Lower leg skin (tissue), 4 donors: Measurements from ENCODE around the gene ARIH2. TPM values are rescaled to one million over a fixed set of nuclear protein-coding genes. Genes with fewer than 3 reads are reported as not detected.

Source experiments
- DNase-seq, 2 donors: peaks; one replicate each; pipeline ENCODE4 v3.0.0-alpha.2; 2019; ENCODE audit warnings: low spot score in 2 of 2
- H3K4me3 ChIP-seq: fragments of 200-600 bp; sonication (generic); 2 replicates; pipeline ENCODE4 v1.5.1; 2017; ENCODE audit warnings: mild to moderate bottlenecking, low read depth; ENCODE audit not compliant: poor library complexity, severe bottlenecking
- POLR2A ChIP-seq, 2 donors: fragments of 450-650 bp; IDR thresholded peaks; one replicate each; pipeline ENCODE4 v1.6.1; 2016 to 2017; ENCODE audit warnings: antibody characterized with exemption in 2 of 2, mild to moderate bottlenecking in 1 of 2, moderate library complexity in 1 of 2
- WGBS, 2 donors: methylation state at CpG; one replicate each; pipeline ENCODE4 v1.1.5; 2018; 5-methylcytosine and 5-hydroxymethylcytosine counted together
- intact Hi-C: fragments of 100-400 bp; cut with DNase I; formaldehyde crosslinking; loops from one replicate; pipeline ENCODE4 v1.15.0; 2023; ENCODE audit warnings: low total_unique reads
- total RNA-seq, 4 donors: library from RNA; depleted of rRNA; stranded (reverse); fragments of >200 nt; gene quantifications; one replicate each; pipeline ENCODE4 v1.1.0, GENCODE V29; 2016
- TF ChIP-seq, protein P1 (sequence below), 3 donors: fragments of 450-650 bp; IDR thresholded peaks; one replicate each; pipeline ENCODE4 v1.5.1; 2016; ENCODE audit warnings: antibody characterized with exemption in 3 of 3, mild to moderate bottlenecking in 3 of 3, moderate library complexity in 2 of 3

The ARIH2 gene
- total RNA-seq, 4 donors from 2014 or later: 41.5 to 75.7 (median 69.1) TPM

DNA sequence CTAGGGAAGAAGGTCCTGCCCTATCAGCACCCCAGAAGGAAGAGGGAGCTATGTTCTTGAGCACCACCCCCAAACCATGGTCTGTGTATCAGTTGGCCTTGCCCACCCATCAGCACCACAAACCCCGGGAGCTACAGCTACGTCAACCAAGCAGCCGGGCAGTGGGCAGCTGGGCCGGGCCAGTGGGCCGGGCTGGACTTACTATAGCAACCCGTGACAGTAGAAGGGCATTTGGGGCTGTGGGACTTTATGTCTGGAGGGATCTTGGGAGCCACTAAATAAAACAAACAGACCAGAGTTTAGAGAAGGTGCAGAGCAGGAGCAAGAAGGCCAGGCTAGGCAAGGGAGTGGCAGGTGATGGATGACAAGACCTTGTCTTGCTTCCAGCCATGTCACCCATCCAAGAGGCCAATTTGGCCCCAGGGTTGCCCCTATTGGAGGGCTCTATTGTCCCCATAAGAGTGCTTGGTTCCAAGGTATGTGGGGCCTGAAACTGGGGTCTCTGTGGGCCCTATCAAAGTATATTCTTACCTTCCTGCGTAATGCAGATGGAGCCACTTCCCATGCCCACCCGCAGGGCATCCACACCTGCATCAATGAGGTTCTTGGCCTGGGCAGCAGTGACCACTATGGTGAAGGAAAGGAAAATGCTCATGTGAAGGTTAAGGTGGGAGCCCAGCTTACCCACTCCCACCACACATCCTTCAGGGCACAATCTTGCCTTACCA, 107.3 kb downstream of the ARIH2 start:
- intact Hi-C loops: no loop called here
- WGBS, 2 donors: 88 to 90% methylated on average over 8 of the region's 8 CpGs
- no peak for DNase-seq
- H3K4me3 ChIP-seq: no peak overlapping the region
- TF ChIP-seq, protein P1, sequence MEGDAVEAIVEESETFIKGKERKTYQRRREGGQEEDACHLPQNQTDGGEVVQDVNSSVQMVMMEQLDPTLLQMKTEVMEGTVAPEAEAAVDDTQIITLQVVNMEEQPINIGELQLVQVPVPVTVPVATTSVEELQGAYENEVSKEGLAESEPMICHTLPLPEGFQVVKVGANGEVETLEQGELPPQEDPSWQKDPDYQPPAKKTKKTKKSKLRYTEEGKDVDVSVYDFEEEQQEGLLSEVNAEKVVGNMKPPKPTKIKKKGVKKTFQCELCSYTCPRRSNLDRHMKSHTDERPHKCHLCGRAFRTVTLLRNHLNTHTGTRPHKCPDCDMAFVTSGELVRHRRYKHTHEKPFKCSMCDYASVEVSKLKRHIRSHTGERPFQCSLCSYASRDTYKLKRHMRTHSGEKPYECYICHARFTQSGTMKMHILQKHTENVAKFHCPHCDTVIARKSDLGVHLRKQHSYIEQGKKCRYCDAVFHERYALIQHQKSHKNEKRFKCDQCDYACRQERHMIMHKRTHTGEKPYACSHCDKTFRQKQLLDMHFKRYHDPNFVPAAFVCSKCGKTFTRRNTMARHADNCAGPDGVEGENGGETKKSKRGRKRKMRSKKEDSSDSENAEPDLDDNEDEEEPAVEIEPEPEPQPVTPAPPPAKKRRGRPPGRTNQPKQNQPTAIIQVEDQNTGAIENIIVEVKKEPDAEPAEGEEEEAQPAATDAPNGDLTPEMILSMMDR (IDR thresholded peaks at IDR 0.05): no peak

DNA sequence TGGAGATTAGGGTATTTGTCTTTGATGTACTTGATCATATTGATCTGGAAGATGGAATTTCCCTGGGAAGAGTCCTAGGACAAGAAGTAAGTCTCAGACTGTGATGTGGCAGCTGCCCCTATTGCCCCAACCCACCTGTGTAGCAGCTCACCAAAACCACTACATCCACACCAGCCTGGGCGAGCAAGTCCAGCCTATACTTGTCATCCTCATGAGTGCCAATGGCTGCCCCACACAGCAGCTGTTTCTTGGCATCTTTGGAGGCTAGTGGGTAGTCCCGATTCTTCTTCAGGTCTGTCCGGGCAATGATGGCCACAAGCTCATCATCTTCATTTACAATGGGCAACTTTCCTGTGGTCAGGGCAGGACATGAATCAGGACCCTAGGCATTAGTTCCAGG, 107.9 kb downstream of the ARIH2 start:
- intact Hi-C loops: no loop called here
- 84 to 92% methylated on average over 3 of the region's 3 CpGs for WGBS, 2 donors
- TF ChIP-seq, protein P1 (IDR thresholded peaks at IDR 0.05): no peak
- TF ChIP-seq POLR2A (IDR thresholded peaks at IDR 0.05): no peak
- no peak overlapping the region for H3K4me3 ChIP-seq
- no peak for DNase-seq

DNA sequence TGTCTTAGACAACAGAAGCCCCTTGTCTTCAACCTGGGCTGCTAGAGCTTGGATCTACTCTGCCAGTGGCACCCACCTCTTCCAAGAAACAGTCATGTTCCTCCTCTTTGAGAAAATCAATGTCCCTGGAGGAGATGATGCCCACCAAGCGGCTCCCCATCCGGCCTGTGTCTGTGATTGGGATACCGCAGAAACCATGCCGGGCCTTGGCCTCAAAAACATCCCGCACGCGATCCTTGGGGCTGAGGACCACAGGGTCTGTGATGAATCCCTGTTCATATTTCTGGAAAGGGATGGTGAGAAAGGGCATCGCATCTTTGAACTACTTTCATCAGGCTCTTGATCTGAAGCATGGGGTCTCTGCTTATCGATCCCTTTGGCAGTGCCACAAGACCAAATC, 109.0 kb downstream of the ARIH2 start:
- 94 to 97% methylated on average over 9 of the region's 9 CpGs for WGBS, 2 donors
- intact Hi-C loops: no loop called here
- TF ChIP-seq, protein P1 (IDR thresholded peaks at IDR 0.05): no peak
- no peak for TF ChIP-seq POLR2A (IDR thresholded peaks at IDR 0.05)
- no peak for DNase-seq
- no peak overlapping the region for H3K4me3 ChIP-seq

DNA sequence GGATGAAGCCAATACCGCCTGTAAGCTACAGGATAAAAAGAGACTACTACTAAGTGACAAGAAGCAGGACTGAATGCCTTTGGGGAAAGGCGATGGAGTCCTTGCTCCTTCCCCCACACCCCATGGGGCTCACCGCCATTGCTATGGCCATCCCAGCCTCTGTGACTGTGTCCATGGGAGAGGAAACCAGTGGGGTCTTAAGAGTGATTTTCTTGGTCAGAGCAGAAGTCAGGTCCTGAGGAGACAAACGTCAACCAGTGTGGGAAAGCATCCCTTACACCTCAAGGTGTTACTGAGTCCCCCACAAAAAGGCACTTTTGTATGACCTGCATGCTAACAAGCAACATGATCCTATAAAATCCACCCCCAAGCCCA, 109.6 kb downstream of the ARIH2 start:
- DNase-seq: no peak
- 79 to 80% methylated on average over 4 of the region's 4 CpGs for WGBS, 2 donors
- no peak overlapping the region for H3K4me3 ChIP-seq
- TF ChIP-seq, protein P1 (IDR thresholded peaks at IDR 0.05): no peak
- TF ChIP-seq POLR2A (IDR thresholded peaks at IDR 0.05): no peak
- intact Hi-C loops: no loop called here

DNA sequence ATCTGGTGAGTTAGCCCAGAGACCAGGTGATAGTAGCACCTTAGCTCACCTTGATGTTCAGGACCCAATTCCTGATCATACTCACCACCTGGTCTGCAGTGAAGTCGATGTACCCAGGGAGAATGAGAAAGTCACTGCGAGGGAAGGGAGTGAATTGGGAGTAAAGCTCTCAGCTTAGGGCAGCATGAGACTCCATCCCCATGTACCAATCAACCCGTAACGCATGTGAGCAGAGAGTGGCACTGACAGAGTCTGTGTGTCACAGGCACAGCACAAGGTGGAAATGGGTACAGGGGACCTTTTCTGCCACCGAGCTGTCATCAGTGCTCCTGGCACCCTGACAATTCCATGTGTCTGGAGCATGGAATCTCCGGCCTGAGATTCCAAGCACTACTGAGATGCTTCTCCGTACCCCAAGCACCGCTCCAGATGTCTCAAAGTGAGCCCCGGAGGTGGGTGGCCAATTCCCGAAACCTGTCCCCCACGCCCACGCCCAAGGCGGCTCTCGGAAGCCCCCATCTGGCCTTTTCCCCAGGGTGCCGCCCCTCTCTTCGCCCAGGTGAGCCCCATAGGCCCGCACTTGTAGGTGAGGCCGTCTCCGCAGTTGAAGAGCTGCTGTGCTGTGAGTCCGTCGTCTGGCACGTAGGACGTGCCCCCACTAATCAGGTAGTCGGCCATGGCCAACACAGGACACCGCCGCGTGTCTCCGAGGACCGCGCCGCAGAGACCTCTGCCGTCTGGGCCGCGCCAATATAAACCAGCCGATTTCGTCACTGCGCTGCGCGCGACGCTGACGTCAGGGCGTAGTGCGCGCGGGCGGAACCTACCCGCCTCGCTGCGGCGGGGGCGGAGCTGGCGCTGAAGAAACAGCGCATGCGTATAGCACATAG, 110.3 kb downstream of the ARIH2 start, which contains the start of gene IMPDH2:
Gene IMPDH2 (minus strand): TSS at position 726 of the 890 bp plus-strand sequence. CDS start 48 bp downstream, at position 678.
- WGBS, 2 donors: 2 to 4% methylated on average over 22 to 54 of the region's 55 CpGs
- TF ChIP-seq, protein P1 (IDR thresholded peaks at IDR 0.05): no peak
- peak in 1 of 2 donors; percentile 86 for TF ChIP-seq POLR2A (IDR thresholded peaks at IDR 0.05)
- intact Hi-C loops: no loop called here
- H3K4me3 ChIP-seq: peak within 1 kb of the TSS; percentile 70
- DNase-seq: peak; percentile 90 to 98
